OCI-LY7 (cell line): ENCODE measurements around the gene MYO1F. TPM values are rescaled to one million over a fixed set of nuclear protein-coding genes. Genes with fewer than 3 reads are reported as not detected.

Source experiments
- BruUV-seq: library from RNA; stranded (reverse); fragments of 400-500 nt; replicated peaks from 2 replicates; lab custom pipeline; 2021; lab: Mats Ljungman, UMichigan
- CTCF ChIA-PET: fragments of 300-600 bp; sonication (Branson Sonifier 250); formaldehyde crosslinking; loops from one replicate; lab custom pipeline; 2022; ENCODE audit warnings: antibody characterized with exemption; ENCODE audit not compliant: unreplicated experiment; lab: Charles Lee
- POLR2A ChIA-PET: fragments of 300-600 bp; sonication (Branson Sonifier 250); formaldehyde crosslinking; loops from one replicate; lab custom pipeline; 2022; ENCODE audit warnings: antibody characterized with exemption; lab: Charles Lee
- DNase-seq: peaks from one replicate; pipeline ENCODE4 v3.0.0-alpha.2; 2015; ENCODE audit warnings: low spot score
- H2AFZ ChIP-seq: fragments of 200-600 bp; sonication (generic), shearing (Covaris generic); 2 replicates; pipeline ENCODE4 v1.6.1; 2014; ENCODE audit warnings: mild to moderate bottlenecking, antibody characterized with exemption, low read length, moderate library complexity
- H3K27ac ChIP-seq: fragments of 200-600 bp; sonication (generic); 2 replicates; pipeline ENCODE4 v1.5.1; 2014; ENCODE audit warnings: mixed run types, low read depth, mild to moderate bottlenecking, moderate library complexity, low read length, inconsistent platforms; ENCODE audit not compliant: poor library complexity, severe bottlenecking
- H3K36me3 ChIP-seq: fragments of 200-600 bp; sonication (generic); 2 replicates; pipeline ENCODE4 v1.6.1; 2014; ENCODE audit warnings: mild to moderate bottlenecking, antibody characterized with exemption, low read length, moderate library complexity, mixed read lengths; ENCODE audit not compliant: insufficient read depth
- H3K4me1 ChIP-seq: fragments of 200-600 bp; sonication (generic); 2 replicates; pipeline ENCODE4 v1.5.1; 2014; ENCODE audit warnings: mild to moderate bottlenecking, low read length; ENCODE audit not compliant: insufficient read depth, poor library complexity, severe bottlenecking
- H3K4me2 ChIP-seq: fragments of 200-600 bp; sonication (generic); 2 replicates; pipeline ENCODE4 v1.6.1; 2014; ENCODE audit warnings: mild to moderate bottlenecking, low read length
- H3K4me3 ChIP-seq: fragments of 200-600 bp; sonication (generic); 2 replicates; pipeline ENCODE4 v1.5.1; 2014; ENCODE audit warnings: mild to moderate bottlenecking, low read depth, low read length; ENCODE audit not compliant: poor library complexity, severe bottlenecking
- H3K79me2 ChIP-seq: fragments of 200-600 bp; sonication (generic); 2 replicates; pipeline ENCODE4 v1.6.1; 2016; ENCODE audit warnings: low read depth, mild to moderate bottlenecking, low read length, moderate library complexity, mixed read lengths; ENCODE audit not compliant: insufficient read depth
- H3K9me2 ChIP-seq: fragments of 200-600 bp; sonication (generic); 2 replicates; pipeline ENCODE4 v1.6.1; 2016; ENCODE audit warnings: mild to moderate bottlenecking, low read length, mixed read lengths; ENCODE audit not compliant: insufficient read depth
- H3K9me3 ChIP-seq: fragments of 200-600 bp; sonication (generic); 2 replicates; pipeline ENCODE4 v1.6.1; 2014; ENCODE audit warnings: mild to moderate bottlenecking, mixed run types, low read length, mixed read lengths
- H4K20me1 ChIP-seq: fragments of 200-600 bp; sonication (generic); 2 replicates; pipeline ENCODE4 v1.6.1; 2014; ENCODE audit warnings: mild to moderate bottlenecking, antibody characterized with exemption, low read length, moderate library complexity, mixed read lengths; ENCODE audit not compliant: insufficient read depth
- CTCF ChIP-seq: fragments of 200-600 bp; sonication (generic); conservative IDR thresholded peaks from 2 replicates; pipeline ENCODE4 v1.5.1; 2014; ENCODE audit warnings: mild to moderate bottlenecking, antibody characterized with exemption, low read length, moderate library complexity, mixed read lengths
- EZH2phosphoT487 ChIP-seq: fragments of 200-600 bp; sonication (generic); IDR thresholded peaks from 2 replicates; pipeline ENCODE4 v1.6.1; 2018; ENCODE audit warnings: low read depth, borderline replicate concordance, mild to moderate bottlenecking, mixed run types, antibody characterized with exemption, low read length, moderate library complexity, mixed read lengths
- intact Hi-C: fragments of 100-400 bp; cut with micrococcal nuclease; formaldehyde crosslinking; loops from one replicate; pipeline ENCODE4 v1.10.0; 2022; ENCODE audit not compliant: unreplicated experiment
- total RNA-seq, 2 experiments: library from RNA; depleted of rRNA in 1 of 2; stranded (reverse); fragments of >200 nt in 1 of 2; shearing (Covaris generic) in 1 of 2; gene quantifications; 2 replicates each; pipeline ENCODE4 v1.2.3, GENCODE V29; 2014 to 2022

MYO1F gene
- total RNA-seq, 2 experiments from 2014 or later = 8.8 to 18.4 TPM

- BruUV-seq = no TSS peak
- no peaks in the 10 kb centered on the region for H3K9me2 ChIP-seq
- intact Hi-C loops = no loop called here
- H3K9me3 ChIP-seq = no peaks in the 10 kb centered on the region
- H3K4me1 ChIP-seq = peaks cover 13% of the 10 kb centered on the region
- no peaks in the 10 kb centered on the region for H3K79me2 ChIP-seq
- ChIA-PET POLR2A (no interaction called here), CTCF (no interaction called here)
- no peak overlapping the region for H3K4me2 ChIP-seq
- H3K4me3 ChIP-seq = no peak overlapping the region
- no peaks in the 10 kb centered on the region for H3K36me3 ChIP-seq
- H4K20me1 ChIP-seq = no peaks in the 10 kb centered on the region
- TF ChIP-seq CTCF (no peak), EZH2phosphoT487 (no peak)
- DNase-seq = no peak
- H2AFZ ChIP-seq = no peak overlapping the region
- H3K27ac ChIP-seq = no peak overlapping the region
These were observed 73.7 kb downstream of the MYO1F start for GRCh38 chr19:8503510-8503909.

- no TSS peak for BruUV-seq
- no peaks in the 10 kb centered on the region for H3K9me3 ChIP-seq
- no peaks in the 10 kb centered on the region for H4K20me1 ChIP-seq
- H3K36me3 ChIP-seq = no peaks in the 10 kb centered on the region
- no peak overlapping the region for H2AFZ ChIP-seq
- no peak overlapping the region for H3K27ac ChIP-seq
- no peaks in the 10 kb centered on the region for H3K9me2 ChIP-seq
- ChIA-PET POLR2A (interaction anchor here (0.6 kb wide), 1 partner anchor 92 kb away, joined by 3 read pairs; no protein-coding TSS in a partner anchor), CTCF (no interaction called here)
- no peak for DNase-seq
- intact Hi-C loops = no loop called here
- no peak for TF ChIP-seq EZH2phosphoT487
- TF ChIP-seq CTCF = no peak
- H3K4me3 ChIP-seq = no peak overlapping the region
- no peak overlapping the region for H3K4me2 ChIP-seq
- H3K4me1 ChIP-seq = peaks cover 13% of the 10 kb centered on the region
- no peaks in the 10 kb centered on the region for H3K79me2 ChIP-seq
These were observed 75.3 kb downstream of the MYO1F start for GRCh38 chr19:8501981-8502380.

- no peak overlapping the region for H3K4me3 ChIP-seq
- H3K9me2 ChIP-seq = no peaks in the 10 kb centered on the region
- H3K27ac ChIP-seq = no peak overlapping the region
- H3K4me2 ChIP-seq = no peak overlapping the region
- no peaks in the 10 kb centered on the region for H4K20me1 ChIP-seq
- H2AFZ ChIP-seq = no peak overlapping the region
- H3K4me1 ChIP-seq = peaks cover 13% of the 10 kb centered on the region
- TF ChIP-seq EZH2phosphoT487 = no peak
- no peak for TF ChIP-seq CTCF
- ChIA-PET POLR2A (no interaction called here), CTCF (no interaction called here)
- no peak for DNase-seq
- no peaks in the 10 kb centered on the region for H3K9me3 ChIP-seq
- intact Hi-C loops = no loop called here
- H3K79me2 ChIP-seq = no peaks in the 10 kb centered on the region
- H3K36me3 ChIP-seq = no peaks in the 10 kb centered on the region
- no TSS peak for BruUV-seq
These were observed 75.7 kb downstream of the MYO1F start for GRCh38 chr19:8501516-8501915.
